ENCODE measurements around the gene SVOPL. TPM values are rescaled to one million over a fixed set of nuclear protein-coding genes. Genes with fewer than 3 reads are reported as not detected.
A peak's percentile ranks its signal among the peaks of the same experiment; 100 is the strongest.

The SVOPL gene
- total and polyA plus RNA-seq, 10 of the 15 experiments (the other 5 are each of a cell fraction or from before 2014, with no cell fraction given) = 0.15 TPM; not detected in 9

DNA sequence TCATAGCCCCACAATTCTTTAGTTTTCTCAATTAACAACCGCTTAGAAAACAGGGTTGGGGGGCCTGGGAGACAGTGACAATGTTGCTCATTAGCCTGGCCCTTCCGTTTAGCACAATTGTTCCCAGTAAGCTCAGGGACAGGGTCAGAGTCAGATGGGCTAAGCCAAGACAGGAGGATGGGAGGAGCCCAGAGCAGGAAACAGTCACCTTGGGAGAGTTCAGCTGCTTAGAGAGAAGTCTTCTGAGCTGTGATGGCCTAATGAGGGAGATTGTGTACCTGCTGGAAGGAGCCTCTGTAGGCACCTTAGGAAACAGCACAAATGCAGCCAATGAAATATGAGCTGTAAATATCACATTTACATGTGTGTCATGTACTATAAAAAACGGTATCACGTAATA, 35.9 kb downstream of the SVOPL start (continued):
- TF ChIP-seq, protein P1, sequence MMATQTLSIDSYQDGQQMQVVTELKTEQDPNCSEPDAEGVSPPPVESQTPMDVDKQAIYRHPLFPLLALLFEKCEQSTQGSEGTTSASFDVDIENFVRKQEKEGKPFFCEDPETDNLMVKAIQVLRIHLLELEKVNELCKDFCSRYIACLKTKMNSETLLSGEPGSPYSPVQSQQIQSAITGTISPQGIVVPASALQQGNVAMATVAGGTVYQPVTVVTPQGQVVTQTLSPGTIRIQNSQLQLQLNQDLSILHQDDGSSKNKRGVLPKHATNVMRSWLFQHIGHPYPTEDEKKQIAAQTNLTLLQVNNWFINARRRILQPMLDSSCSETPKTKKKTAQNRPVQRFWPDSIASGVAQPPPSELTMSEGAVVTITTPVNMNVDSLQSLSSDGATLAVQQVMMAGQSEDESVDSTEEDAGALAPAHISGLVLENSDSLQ (IDR thresholded peaks at IDR 0.05) = no peak

DNA sequence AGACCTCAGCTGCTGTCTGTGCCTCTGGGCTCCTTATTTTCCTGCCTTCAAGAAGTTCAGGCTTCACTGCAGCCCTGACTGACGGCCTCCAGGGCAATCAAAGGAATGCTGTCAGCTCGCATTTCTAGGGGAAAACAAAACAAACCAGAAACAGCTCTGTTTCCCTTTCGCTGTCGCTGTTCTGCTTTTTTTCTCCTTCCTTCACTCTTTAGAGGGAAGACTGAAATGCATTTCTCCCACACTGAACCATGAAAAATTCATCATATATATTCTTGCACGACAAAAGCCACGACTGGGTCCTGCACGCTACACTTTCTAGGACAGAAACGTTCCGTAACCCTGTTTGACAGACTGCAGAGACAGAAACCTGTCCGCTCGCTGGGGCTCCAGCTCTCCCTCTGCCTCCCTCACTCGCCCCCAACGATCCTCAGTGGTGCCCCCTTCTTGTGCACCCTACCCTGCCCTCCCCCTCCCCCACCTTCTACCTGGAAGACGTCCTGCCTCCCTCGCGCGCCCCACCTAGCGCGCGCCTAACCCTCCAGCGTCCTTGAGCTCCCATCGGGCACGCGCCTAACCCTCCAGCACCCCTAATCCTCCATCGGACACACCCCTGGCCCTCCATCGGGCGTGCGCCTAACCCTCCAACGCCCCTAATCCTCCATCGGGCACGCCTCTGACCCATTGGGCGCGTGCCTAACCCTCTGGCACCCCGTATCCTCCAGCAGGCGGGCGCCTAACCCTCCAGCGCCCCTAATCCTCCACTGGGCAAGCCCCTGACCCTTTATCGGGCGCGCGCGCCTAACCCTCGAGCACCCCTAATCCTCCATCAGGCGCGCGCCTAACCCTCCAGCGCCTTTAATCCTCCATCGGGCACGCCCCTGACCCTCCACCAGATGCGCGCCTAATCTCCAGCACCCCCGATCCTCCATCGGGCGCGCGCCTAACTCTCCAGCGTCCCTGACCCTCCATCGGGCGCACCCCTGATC, 37.1 kb downstream of the SVOPL start:
- TF ChIP-seq, protein P2, sequence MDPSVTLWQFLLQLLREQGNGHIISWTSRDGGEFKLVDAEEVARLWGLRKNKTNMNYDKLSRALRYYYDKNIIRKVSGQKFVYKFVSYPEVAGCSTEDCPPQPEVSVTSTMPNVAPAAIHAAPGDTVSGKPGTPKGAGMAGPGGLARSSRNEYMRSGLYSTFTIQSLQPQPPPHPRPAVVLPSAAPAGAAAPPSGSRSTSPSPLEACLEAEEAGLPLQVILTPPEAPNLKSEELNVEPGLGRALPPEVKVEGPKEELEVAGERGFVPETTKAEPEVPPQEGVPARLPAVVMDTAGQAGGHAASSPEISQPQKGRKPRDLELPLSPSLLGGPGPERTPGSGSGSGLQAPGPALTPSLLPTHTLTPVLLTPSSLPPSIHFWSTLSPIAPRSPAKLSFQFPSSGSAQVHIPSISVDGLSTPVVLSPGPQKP (IDR thresholded peaks at IDR 0.05; ENCODE audit: low read depth, low read length) = no peak
- TF ChIP-seq, protein P1 (IDR thresholded peaks at IDR 0.05) = 0 out of 2 replicates have a peak, but pooled peaks have one; percentile 9
- no peak overlapping the region for H3K9ac ChIP-seq (ENCODE audit: control insufficient read depth, insufficient read depth, low read length)
- no TSS peak for BruUV-seq (replicated peaks)
- H3K79me2 ChIP-seq (ENCODE audit: control insufficient read depth, insufficient read depth, low read length) = no peaks in the 10 kb centered on the region
- DNase-seq (ENCODE audit: low read depth, low spot score) (no peak), FAIRE-seq (no peak), ATAC-seq (no peak)
- H4K20me1 ChIP-seq (ENCODE audit: control insufficient read depth, insufficient read depth) = no peaks in the 10 kb centered on the region
- H3K4me2 ChIP-seq (ENCODE audit: control insufficient read depth, insufficient read depth) = no peak overlapping the region
- in situ Hi-C loops (cut with MboI) (no loop called here), intact Hi-C loops (cut with micrococcal nuclease; ENCODE audit: unreplicated experiment) (no loop called here)
- H3K36me3 ChIP-seq (ENCODE audit: control insufficient read depth in 2 of 2, insufficient read depth in 2 of 2, low read length in 1 of 2) = no peaks in the 10 kb centered on the region
- ChIA-PET SMC1A (ENCODE audit: uncharacterized antibody, unreplicated experiment) (interaction anchor here (0.6 kb wide), 1 partner anchor 769 kb away, joined by 3 read pairs; no protein-coding TSS in a partner anchor), RAD21 (ENCODE audit: unreplicated experiment) (no interaction called here), POLR2A (no interaction called here), CTCF (interaction anchor here (0.6 kb wide), 1 partner anchor 643 kb away, joined by 3 read pairs; no protein-coding TSS in a partner anchor)
- H3K27me3 ChIP-seq (replicated peaks in 1 of 2; ENCODE audit: control insufficient read depth in 2 of 2, insufficient read depth in 2 of 2, low read length in 1 of 2) = no peaks in the 10 kb centered on the region
- H3K4me3 ChIP-seq = no peak overlapping the region
- no peaks in the 10 kb centered on the region for H3K4me1 ChIP-seq (ENCODE audit: control insufficient read depth, insufficient read depth, low read length)
- no peak overlapping the region for H3K27ac ChIP-seq (ENCODE audit: control insufficient read depth, insufficient read depth)
- no peaks in the 10 kb centered on the region for H3K9me3 ChIP-seq (replicated peaks; ENCODE audit: control insufficient read depth, insufficient read depth, low read length)
- 31% methylated on average over 40 of the region's 59 CpGs for WGBS (ENCODE audit: insufficient coverage, insufficient replicate concordance, low lambda C conversion rate, missing lambda C conversion rate)
- H2AFZ ChIP-seq (ENCODE audit: control insufficient read depth, low read depth, low read length) = no peak overlapping the region
